Neural cell (in vitro differentiated cells): ENCODE measurements around the gene CYSRT1. TPM values are rescaled to one million over a fixed set of nuclear protein-coding genes. Genes with fewer than 3 reads are reported as not detected.

Experiments
- H2AFZ ChIP-seq: fragments of 200-600, 300-800 bp; sonication (generic), shearing (Covaris generic); 2 replicates; pipeline ENCODE4 v1.6.0; 2014; ENCODE audit warnings: low read depth, mild to moderate bottlenecking, antibody characterized with exemption, low read length, moderate library complexity
- H3F3A ChIP-seq: fragments of 200-600 bp; shearing (Covaris generic); 2 replicates; pipeline ENCODE4 v1.6.1; 2016; ENCODE audit warnings: mild to moderate bottlenecking, moderate library complexity, mixed read lengths, antibody characterized with exemption, low read length; ENCODE audit not compliant: insufficient read depth, poor library complexity, severe bottlenecking
- H3K27ac ChIP-seq: fragments of 200-600, 300-800 bp; sonication (generic), shearing (Covaris generic); 2 replicates; pipeline ENCODE4 v1.5.1; 2014; ENCODE audit warnings: mild to moderate bottlenecking, low read length, moderate library complexity
- H3K27me3 ChIP-seq: fragments of 300-800, 200-600 bp; sonication (generic), shearing (Covaris generic); 2 replicates; pipeline ENCODE4 v1.6.0; 2014; ENCODE audit warnings: mild to moderate bottlenecking, low read depth, low read length, moderate library complexity; ENCODE audit not compliant: insufficient read depth
- H3K36me3 ChIP-seq: fragments of 300-800, 200-600 bp; sonication (generic), shearing (Covaris generic); 2 replicates; pipeline ENCODE4 v1.5.1; 2014; ENCODE audit warnings: mild to moderate bottlenecking, antibody characterized with exemption, low read length, moderate library complexity; ENCODE audit not compliant: insufficient read depth
- H3K4me2 ChIP-seq: fragments of 300-800, 200-600 bp; sonication (generic), shearing (Covaris generic); 2 replicates; pipeline ENCODE4 v1.6.0; 2014; ENCODE audit warnings: mild to moderate bottlenecking, low read length
- H3K4me3 ChIP-seq: fragments of 300-800, 200-600 bp; sonication (generic), shearing (Covaris generic); 2 replicates; pipeline ENCODE4 v1.5.1; 2014; ENCODE audit warnings: mild to moderate bottlenecking, low read length, moderate library complexity
- H3K79me2 ChIP-seq: fragments of 200-600 bp; shearing (Covaris generic); replicated peaks from 2 replicates; pipeline ENCODE4 v1.6.0; 2014; ENCODE audit warnings: mild to moderate bottlenecking, low read length, moderate library complexity; ENCODE audit not compliant: insufficient read depth
- H3K9ac ChIP-seq: fragments of 300-800, 200-600 bp; sonication (generic), shearing (Covaris generic); 2 replicates; pipeline ENCODE4 v1.6.1; 2016; ENCODE audit warnings: mild to moderate bottlenecking, low read length, mixed read lengths
- H3K9me2 ChIP-seq: fragments of 200-600 bp; shearing (Covaris generic); 2 replicates; pipeline ENCODE4 v1.6.1; 2016; ENCODE audit warnings: mild to moderate bottlenecking, low read length, mixed read lengths; ENCODE audit not compliant: insufficient read depth
- H3K9me3 ChIP-seq: fragments of 200-600, 300-800 bp; sonication (generic), shearing (Covaris generic); 2 replicates; pipeline ENCODE4 v1.6.1; 2016; ENCODE audit warnings: mild to moderate bottlenecking, mixed run types, low read length, moderate library complexity, mixed read lengths
- H4K20me1 ChIP-seq: fragments of 200-600 bp; shearing (Covaris generic); 2 replicates; pipeline ENCODE4 v1.6.1; 2016; ENCODE audit warnings: mild to moderate bottlenecking, mixed run types; ENCODE audit not compliant: insufficient read depth
- EP300 ChIP-seq: fragments of 450-650 bp; conservative IDR thresholded peaks from 2 replicates; pipeline ENCODE4 v1.6.1; 2014; ENCODE audit warnings: antibody characterized with exemption, mild to moderate bottlenecking, moderate library complexity; ENCODE audit not compliant: poor library complexity, severe bottlenecking
- EZH2 ChIP-seq: fragments of 200-600, 300-800 bp; shearing (Covaris generic), sonication (generic); IDR thresholded peaks from 2 replicates; pipeline ENCODE4 v1.6.1; 2014; ENCODE audit warnings: antibody characterized with exemption, low read length, borderline replicate concordance, mild to moderate bottlenecking; ENCODE audit not compliant: insufficient read depth, poor library complexity, severe bottlenecking
- MXI1 ChIP-seq: fragments of 450-650 bp; conservative IDR thresholded peaks from 2 replicates; pipeline ENCODE4 v1.6.1; 2014; ENCODE audit warnings: antibody characterized with exemption, mild to moderate bottlenecking; ENCODE audit not compliant: poor library complexity, severe bottlenecking
- POLR2AphosphoS5 ChIP-seq: IDR thresholded peaks from 2 replicates; pipeline ENCODE4 v1.6.1; 2012
- RAD21 ChIP-seq: fragments of 450-650 bp; conservative IDR thresholded peaks from 2 replicates; pipeline ENCODE4 v1.6.1; 2014; ENCODE audit warnings: antibody characterized with exemption, mild to moderate bottlenecking, moderate library complexity
- REST ChIP-seq: IDR thresholded peaks from 2 replicates; pipeline ENCODE4 v1.6.1; 2012; ENCODE audit warnings: borderline replicate concordance
- SMC3 ChIP-seq: fragments of 450-650 bp; conservative IDR thresholded peaks from 2 replicates; pipeline ENCODE4 v1.6.1; 2014; ENCODE audit warnings: antibody characterized with exemption, mild to moderate bottlenecking, moderate library complexity; ENCODE audit not compliant: poor library complexity
- TAF1 ChIP-seq: IDR thresholded peaks from 2 replicates; pipeline ENCODE4 v1.6.1; 2012; ENCODE audit warnings: low read depth
- polyA plus RNA-seq: library from polyadenylated mRNA; depleted of rRNA; stranded (reverse); fragments of >200 nt; gene quantifications from 2 replicates; pipeline ENCODE4 v1.2.3, GENCODE V29; 2014
- TF ChIP-seq, protein P1 (sequence below): fragments of 450-650 bp; IDR thresholded peaks from 2 replicates; pipeline ENCODE4 v1.5.1; 2014; ENCODE audit warnings: antibody characterized with exemption, mild to moderate bottlenecking, moderate library complexity; ENCODE audit not compliant: poor library complexity, severe bottlenecking

The CYSRT1 gene
- polyA plus RNA-seq, 1 donor from 2014 or later, result 3.3 TPM

DNA sequence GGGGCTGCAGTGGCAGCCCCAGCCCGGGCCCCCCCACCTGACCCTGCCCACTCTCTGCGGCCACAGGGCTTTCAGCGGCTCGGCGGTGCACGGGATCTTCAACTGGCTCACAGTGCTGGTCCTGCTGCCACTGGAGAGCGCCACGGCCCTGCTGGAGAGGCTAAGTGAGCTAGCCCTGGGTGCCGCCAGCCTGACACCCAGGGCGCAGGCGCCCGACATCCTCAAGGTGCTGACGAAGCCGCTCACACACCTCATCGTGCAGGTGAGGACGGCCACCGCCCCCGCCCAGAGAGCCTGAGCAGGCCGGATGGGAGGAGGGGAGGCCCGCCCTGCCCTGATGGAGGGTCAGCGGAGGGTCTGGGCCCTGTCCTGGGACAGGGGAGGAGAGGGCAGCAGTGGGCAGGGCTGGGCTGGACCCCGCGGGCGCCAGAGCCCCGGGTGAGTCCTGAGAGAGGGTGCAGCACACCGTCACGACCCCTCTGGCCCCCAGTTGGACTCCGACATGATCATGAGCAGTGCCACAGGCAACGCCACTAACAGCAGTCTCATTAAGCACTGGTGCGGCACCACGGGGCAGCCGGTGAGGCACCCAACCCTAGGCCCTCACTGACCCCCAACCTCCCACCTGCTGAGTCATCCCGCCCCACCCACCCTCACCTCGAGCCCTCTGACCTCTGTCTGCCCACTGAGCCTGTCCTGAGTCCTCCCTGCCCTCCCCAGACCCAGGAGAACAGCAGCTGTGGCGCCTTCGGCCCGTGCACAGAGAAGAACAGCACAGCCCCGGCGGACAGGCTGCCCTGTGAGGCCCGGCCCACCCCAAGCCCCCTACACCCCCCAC is 8.4 kb downstream of the CYSRT1 start:
- Histone ChIP-seq H3K9ac (no peak overlapping the region), H3K27me3 (no peaks in the 10 kb centered on the region), H3K36me3 (no peaks in the 10 kb centered on the region), H3F3A (no peaks in the 10 kb centered on the region), H3K9me2 (no peaks in the 10 kb centered on the region), H2AFZ (no peak overlapping the region), H3K4me2 (no peak overlapping the region), H3K27ac (no peak overlapping the region), H3K4me3 (no peak overlapping the region), H3K9me3 (no peaks in the 10 kb centered on the region), H3K79me2 (no peaks in the 10 kb centered on the region), H4K20me1 (no peaks in the 10 kb centered on the region)
- TF ChIP-seq, protein P1, sequence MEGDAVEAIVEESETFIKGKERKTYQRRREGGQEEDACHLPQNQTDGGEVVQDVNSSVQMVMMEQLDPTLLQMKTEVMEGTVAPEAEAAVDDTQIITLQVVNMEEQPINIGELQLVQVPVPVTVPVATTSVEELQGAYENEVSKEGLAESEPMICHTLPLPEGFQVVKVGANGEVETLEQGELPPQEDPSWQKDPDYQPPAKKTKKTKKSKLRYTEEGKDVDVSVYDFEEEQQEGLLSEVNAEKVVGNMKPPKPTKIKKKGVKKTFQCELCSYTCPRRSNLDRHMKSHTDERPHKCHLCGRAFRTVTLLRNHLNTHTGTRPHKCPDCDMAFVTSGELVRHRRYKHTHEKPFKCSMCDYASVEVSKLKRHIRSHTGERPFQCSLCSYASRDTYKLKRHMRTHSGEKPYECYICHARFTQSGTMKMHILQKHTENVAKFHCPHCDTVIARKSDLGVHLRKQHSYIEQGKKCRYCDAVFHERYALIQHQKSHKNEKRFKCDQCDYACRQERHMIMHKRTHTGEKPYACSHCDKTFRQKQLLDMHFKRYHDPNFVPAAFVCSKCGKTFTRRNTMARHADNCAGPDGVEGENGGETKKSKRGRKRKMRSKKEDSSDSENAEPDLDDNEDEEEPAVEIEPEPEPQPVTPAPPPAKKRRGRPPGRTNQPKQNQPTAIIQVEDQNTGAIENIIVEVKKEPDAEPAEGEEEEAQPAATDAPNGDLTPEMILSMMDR, result no peak
- TF ChIP-seq EZH2, result no peak

DNA sequence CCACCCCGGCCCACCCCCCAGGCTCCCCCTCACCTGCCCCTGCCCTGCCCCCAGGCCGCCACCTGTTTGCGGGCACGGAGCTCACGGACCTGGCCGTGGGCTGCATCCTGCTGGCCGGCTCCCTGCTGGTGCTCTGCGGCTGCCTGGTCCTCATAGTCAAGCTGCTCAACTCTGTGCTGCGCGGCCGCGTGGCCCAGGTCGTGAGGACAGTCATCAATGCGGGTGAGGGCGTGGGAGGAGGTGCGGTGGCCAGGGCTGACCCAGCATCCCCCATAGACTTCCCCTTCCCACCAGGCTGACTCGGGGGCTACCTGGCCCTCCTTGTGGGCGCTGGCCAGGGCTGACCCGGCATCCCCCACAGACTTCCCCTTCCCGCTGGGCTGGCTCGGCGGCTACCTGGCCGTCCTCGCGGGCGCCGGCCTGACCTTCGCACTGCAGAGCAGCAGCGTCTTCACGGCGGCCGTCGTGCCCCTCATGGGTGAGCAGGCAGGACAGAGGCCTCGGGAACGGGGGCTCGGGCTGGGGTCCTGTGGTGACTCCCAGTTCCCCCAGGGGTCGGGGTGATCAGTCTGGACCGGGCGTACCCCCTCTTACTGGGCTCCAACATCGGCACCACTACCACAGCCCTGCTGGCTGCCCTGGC is 9.2 kb downstream of the CYSRT1 start:
- no peak overlapping the region for H3K4me2 ChIP-seq
- H3K9me2 ChIP-seq, result no peaks in the 10 kb centered on the region
- no peak overlapping the region for H3K4me3 ChIP-seq
- H4K20me1 ChIP-seq, result no peaks in the 10 kb centered on the region
- no peaks in the 10 kb centered on the region for H3K36me3 ChIP-seq
- no peaks in the 10 kb centered on the region for H3K27me3 ChIP-seq
- no peaks in the 10 kb centered on the region for H3K79me2 ChIP-seq
- H3F3A ChIP-seq, result no peaks in the 10 kb centered on the region
- H2AFZ ChIP-seq, result no peak overlapping the region
- no peaks in the 10 kb centered on the region for H3K9me3 ChIP-seq
- no peak overlapping the region for H3K27ac ChIP-seq
- H3K9ac ChIP-seq, result no peak overlapping the region
- TF ChIP-seq POLR2AphosphoS5 (no peak), SMC3 (no peak)

DNA sequence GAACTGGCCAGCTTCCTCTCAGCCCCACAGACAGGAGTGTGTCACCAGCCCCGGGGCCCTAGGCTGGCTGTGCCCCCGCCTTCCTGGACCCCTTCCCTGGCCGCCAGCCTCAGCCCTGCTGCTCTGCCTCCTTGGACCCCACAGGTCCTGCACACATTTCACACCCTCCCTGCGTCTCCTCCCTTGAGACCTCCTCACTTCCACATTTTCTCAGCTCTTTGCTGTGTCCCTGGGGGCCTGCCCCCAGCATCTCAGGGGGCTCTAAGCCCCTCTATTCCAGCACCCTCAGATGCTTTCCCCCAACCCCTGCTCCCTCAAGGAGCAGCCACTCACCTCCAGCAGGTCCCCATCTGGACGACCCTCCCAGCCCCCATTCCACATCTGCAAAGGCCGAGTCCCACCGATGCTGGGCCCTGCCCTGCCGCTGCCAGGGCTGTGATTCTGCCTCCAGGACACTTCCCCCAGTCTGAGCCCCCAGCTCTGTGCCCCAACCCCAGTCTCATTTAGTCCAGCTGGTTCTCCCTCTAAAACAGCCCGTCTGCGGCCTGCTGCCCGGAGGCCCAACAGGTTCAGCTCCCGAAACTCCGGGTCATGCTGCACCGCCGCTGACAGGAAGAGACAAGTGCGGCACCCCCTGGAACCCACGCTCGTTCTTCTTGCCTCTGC is 9.9 kb downstream of the CYSRT1 start:
- TF ChIP-seq TAF1 (no peak), SMC3 (no peak), RAD21 (no peak), EP300 (no peak), EZH2 (no peak), MXI1 (no peak), POLR2AphosphoS5 (no peak), REST (no peak)
- TF ChIP-seq, protein P1, result no peak

More for the DNA sequence above, 9.9 kb downstream of the CYSRT1 start:
- no peaks in the 10 kb centered on the region for H3K27me3 ChIP-seq
- no peaks in the 10 kb centered on the region for H3F3A ChIP-seq
- no peak overlapping the region for H3K4me2 ChIP-seq
- H2AFZ ChIP-seq, result no peak overlapping the region
- no peaks in the 10 kb centered on the region for H3K9me2 ChIP-seq
- no peaks in the 10 kb centered on the region for H3K79me2 ChIP-seq
- no peak overlapping the region for H3K9ac ChIP-seq
- H3K36me3 ChIP-seq, result no peaks in the 10 kb centered on the region
- no peaks in the 10 kb centered on the region for H4K20me1 ChIP-seq
- H3K9me3 ChIP-seq, result no peaks in the 10 kb centered on the region
- no peak overlapping the region for H3K27ac ChIP-seq
- H3K4me3 ChIP-seq, result no peak overlapping the region
